Fibroblast of skin of left quadriceps (primary cell): ENCODE results near the gene THOC3.
"Not testable (repeated sequence)": the region's sequence is repeated elsewhere in the genome, so short reads cannot be mapped to it uniquely, and the experiment has no call there.

ENCODE experiments used
- DNase-seq, 2 experiments: peaks; one replicate each; pipeline ENCODE4 v3.0.0-alpha.2; 2013; ENCODE audit warnings: low read depth in 2 of 2

THOC3 gene

DNA sequence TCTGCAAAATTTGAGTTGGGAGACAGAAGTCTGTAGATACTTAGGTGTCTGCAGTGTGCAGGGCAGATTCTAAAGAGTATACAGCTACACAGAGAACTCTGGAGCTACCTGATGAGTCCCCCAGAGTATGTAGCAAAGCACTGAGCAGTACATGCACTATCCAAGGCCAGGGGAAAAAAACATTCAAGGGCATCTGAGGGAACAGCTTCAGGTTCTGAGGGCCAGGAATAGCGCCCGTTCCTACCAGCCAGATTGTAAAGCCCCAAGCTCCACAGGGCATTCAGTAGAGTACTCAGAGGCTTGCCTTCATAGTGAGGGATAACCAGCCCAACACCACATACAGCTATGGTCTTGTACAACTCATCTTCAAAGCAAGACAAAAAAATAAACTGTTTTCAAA lies 27.5 kb downstream of the THOC3 start:
- DNase-seq = not testable (repeated sequence)

DNA sequence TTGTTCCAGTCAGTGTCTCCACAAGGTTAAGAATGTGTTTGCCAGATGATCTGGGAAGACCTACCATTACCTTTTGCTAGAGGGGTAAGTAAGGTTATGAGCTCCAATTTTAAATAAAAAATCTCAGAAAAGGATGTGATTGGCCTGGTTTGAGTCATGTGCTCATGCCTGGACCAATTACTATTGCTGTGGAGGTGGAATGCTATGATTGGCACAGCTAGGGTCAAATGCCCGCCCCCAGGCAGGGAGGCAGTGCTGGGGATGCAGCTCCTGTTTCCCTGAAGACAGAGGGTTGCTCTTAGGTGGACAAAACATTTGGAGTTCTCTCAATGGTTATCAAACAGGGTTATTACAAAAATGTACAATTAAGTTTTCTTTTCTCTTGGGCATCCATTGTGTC lies 29.6 kb downstream of the THOC3 start:
- DNase-seq = not testable (repeated sequence)

DNA sequence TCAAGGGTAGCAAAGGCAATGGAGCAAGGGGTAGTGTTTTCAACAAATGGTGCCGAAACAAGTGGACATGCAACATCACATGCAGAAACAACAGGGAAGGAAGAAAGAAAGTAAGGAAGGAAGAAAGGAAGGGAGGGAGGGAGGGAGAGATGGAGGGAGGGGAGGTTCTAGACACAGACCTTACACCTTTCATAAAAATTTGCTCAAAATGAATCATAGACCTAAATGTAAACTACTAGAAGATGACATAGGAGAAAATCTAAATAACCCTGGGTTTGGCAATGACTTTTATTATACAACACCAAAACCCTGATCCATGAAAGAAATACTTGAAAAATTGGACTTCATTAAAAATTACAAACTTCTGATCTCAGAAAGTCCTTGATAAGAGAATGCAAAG lies 39.4 kb downstream of the THOC3 start:
- DNase-seq = not testable (repeated sequence)

DNA sequence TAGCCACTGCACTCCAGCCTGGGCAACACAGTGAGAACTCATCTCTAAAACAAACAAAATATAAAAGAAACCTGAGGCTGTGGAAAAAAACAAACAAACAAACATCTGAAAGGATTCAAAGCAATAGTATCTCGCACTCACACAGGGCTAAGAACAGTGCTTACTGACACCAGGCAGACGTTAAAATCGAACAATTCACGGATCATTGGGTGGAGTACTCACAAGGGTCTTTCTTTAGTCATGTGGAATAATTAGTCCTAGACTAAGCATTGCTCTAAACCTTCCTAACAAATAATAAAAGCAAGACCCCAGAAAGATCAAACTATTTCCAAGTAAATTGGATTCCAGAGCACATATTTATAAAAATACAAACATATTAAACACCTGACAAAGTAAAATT lies 43.0 kb downstream of the THOC3 start:
- not testable (repeated sequence) for DNase-seq

DNA sequence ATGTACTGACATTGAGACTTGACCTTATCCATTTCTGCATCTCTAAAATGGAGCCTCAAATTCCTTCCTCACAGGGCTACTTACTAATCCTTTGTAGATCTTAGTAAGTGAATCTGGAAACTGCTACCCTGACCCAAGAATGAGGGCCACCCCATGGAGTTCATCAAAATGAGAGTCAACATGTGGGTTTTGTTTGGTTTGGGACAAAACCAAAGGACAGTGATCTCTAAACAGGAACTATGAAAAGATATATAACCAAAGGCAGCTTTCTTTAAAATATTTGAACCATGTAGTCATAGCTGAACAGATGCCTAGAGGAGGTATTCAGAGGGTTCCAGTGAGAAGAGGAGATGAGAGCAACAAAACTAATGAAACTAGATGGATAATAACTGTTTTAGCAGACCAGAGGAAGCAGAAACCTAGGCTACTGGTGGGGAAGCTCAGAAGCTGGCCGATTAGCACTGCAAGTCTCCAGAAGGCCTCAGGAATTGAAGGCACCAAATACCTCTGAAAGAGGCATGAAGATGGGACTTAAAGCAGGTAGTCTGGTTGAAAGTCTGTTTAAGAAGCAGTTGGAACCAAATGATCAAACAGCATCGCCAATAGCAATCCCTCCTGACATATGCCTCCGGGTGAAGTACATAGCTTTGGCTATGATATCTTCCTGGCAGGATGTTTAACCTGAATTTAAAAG lies 45.8 kb downstream of the THOC3 start:
- DNase-seq = peak; percentile 92 to 94

DNA sequence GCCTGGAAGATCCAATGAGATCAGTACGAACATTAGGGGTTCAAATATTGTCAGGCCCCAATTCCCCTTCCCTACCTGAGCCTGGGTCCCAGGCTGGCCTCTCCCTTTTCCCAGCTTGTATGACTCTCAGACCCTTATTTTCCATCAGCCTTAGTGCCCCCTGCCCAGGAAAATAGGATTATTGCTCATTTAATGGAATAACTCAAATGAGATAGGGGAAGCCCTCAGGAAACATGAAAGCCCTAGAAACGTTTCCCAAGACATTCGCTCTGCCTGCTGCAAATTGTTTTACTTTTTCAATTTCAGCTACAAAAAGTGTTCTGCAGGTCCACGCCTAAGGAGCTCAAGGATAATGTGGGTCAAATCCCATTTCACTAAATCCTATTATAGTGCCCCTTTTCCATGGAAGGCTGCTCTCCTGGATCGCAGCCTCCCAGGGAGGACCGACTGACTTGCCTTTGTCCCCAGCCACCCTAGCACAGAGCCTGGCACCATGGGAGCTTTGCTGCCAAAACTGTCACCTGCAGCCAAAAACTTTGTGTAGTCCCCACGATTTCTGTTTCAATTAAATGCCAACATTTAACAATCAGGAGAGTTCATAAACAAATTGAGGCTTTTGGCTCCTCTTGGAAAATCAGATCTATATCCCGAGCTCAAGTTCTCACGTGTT lies 46.9 kb downstream of the THOC3 start:
- DNase-seq = no peak

DNA sequence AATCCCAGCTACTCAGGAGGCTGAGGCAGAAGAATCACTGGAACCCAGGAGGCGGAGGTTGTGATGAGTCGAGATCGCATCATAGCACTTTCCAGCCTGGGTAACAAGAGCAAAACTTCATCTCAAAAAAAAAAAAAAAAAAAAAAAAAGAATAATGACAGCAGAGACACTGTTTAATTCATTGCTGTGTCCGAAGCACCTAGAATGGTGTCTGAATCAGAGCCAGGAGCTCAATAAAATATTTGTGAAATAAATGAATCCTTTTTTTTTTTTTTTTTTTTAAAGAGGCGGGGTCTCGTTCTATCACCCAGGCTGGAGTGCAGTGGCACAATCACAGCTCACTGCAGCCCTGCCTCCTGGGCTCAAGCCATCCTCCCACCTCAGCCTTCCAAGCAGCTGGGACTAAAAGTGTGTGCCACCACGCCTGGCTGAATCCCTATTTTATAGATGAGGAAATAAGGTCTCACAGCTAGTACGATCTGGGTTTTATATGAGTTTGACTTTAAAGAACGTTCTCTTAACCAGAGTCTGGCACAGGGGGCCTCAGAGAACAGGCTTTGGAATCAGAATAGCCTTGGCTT lies 47.8 kb downstream of the THOC3 start:
- DNase-seq = no peak

DNA sequence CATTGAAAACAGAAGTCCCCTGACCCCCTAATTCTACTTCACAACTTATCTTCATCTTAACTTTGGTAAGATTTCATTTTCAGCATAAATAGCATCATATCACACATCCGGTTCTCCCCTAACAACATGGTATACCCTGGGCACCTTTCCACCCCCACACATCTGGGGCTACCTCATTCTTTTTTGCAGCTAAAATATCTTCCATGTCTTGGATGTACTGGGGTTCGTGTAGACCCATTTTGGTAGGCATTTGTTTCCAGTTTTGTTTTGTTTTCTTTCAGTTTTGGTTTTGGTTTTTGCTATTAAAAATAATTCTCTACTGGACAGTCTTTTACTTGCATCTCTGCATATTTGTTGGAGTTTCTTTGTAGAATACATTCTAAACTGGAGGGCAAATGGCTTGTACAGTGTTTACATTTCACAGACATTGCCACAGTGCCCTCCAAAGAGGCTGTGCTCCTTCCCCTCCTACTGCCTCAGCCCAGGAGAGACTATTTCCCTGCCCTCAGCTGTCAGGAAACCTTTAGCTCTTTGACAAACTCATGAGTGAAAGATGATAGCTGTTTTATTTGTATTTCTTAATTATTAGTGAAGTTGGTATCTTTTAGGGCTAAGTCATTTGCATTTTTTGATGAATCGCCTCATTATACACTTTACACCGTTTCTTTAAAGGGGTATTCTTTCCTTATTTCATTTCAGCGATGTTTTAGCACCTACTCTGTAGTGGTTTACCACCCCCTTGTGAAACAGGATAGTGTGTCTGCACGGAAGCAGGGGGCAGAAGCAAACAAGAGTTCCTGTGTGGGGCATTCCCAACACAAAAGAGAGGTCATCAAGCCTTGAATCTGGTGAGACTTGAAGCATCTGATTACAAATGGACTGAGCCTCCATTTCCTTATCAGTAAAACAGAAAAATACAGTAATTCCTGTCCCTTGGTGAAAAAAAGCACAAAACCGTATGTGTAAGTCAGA lies 52.8 kb downstream of the THOC3 start:
- DNase-seq = not testable (repeated sequence)

DNA sequence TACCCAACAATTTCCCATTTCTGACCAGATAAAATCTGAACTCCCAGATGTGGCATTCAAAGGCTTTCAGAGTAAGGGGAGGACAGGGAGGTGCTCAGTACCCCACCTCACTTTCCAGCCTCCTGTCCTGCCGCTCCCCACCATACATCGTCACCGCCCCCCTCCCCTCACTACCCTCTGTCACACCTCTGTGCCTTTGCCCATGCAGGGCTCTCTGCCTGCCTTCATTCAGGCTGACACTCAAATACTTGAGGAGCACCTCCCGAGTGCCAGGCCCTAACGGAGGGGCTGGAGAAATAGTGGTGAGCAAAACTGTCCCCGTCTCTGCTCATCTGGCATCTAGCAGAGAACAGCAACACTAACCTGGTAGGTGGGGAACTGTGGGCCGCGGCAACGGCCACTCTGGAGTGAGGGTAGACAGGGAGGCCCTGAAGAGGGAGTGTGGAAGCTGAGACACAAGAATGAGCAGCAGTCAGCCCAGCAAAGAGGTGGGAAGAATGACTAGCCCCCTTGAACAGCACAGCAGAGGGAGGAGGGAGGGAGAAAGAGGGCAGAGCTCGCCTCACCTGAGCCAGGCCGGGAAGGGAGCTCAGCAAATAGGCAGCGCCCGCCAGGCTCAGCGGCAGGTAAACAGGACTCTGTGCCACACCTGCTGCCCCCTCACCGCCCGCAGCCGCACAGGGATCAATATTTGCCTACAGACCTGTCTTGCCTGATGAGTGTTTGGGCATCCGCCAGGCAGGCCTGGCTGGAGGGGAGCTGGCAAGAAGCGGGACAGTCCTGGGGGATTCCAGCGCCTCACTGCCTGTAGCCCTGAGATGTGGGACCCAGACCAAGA lies 54.1 kb downstream of the THOC3 start:
- DNase-seq = not testable (repeated sequence)

DNA sequence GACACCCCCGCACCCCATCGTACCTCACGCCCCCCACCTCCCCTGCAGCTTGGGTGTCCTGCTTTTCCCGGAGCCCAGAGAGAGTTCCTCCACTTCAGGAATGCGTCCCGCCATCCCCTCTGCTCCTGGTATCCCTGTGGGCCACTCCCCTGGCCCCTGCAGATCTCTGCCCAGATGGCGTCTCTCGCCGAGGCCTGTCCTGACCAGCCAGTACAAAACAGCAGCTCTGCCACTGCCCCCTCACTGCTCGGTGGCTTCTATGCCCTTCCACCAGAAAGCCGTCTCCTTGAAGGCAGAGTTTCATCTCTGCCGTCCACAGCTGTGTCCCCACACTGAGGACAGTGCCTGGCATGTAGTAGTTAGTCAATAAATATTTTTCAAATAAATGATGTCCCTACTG lies 58.0 kb downstream of the THOC3 start:
- not testable (repeated sequence) for DNase-seq
